Endodermal cell (in vitro differentiated cells): ENCODE data around the gene RNF113B. TPM values are rescaled to one million over a fixed set of nuclear protein-coding genes. Genes with fewer than 3 reads are reported as not detected.

Source experiments
- DNase-seq: peaks from one replicate; pipeline ENCODE4 v3.0.0-alpha.2; 2017
- H3K27ac ChIP-seq: 2 replicates; pipeline ENCODE4 v1.5.1; 2013; ENCODE audit warnings: mild to moderate bottlenecking, low read depth, low read length, moderate library complexity
- H3K27me3 ChIP-seq: 2 replicates; pipeline ENCODE4 v1.6.1; 2013; ENCODE audit warnings: mild to moderate bottlenecking, low read length, moderate library complexity; ENCODE audit not compliant: insufficient read depth, control insufficient read depth, poor library complexity, severe bottlenecking
- H3K36me3 ChIP-seq: 2 replicates; pipeline ENCODE4 v1.7.0; 2013; ENCODE audit warnings: mild to moderate bottlenecking, low read length, moderate library complexity; ENCODE audit not compliant: control insufficient read depth, insufficient read depth
- H3K4me1 ChIP-seq: one replicate; pipeline ENCODE4 v1.7.0; 2013; ENCODE audit warnings: low read length; ENCODE audit not compliant: control insufficient read depth, insufficient read depth
- H3K4me3 ChIP-seq: 2 replicates; pipeline ENCODE4 v1.5.1; 2013; ENCODE audit warnings: mild to moderate bottlenecking, low read length, moderate library complexity
- H3K9ac ChIP-seq: 2 replicates; pipeline ENCODE4 v1.6.1; 2013; ENCODE audit warnings: mild to moderate bottlenecking, low read length, moderate library complexity; ENCODE audit not compliant: poor library complexity, severe bottlenecking; ENCODE audit errors: extremely low read depth
- H3K9me3 ChIP-seq: 2 replicates; pipeline ENCODE4 v1.6.1; 2013; ENCODE audit warnings: mild to moderate bottlenecking, low read length, moderate library complexity; ENCODE audit not compliant: control insufficient read depth
- H3K27ac Mint-ChIP-seq: 2 replicates; pipeline ENCODE4 v1.8.0; 2020; ENCODE audit warnings: mixed read lengths
- H3K27me3 Mint-ChIP-seq: 2 replicates; pipeline ENCODE4 v1.8.0; 2021; ENCODE audit warnings: mild to moderate bottlenecking, mixed read lengths; ENCODE audit not compliant: insufficient read depth
- H3K36me3 Mint-ChIP-seq: 2 replicates; pipeline ENCODE4 v1.8.0; 2020; ENCODE audit warnings: low read depth, mixed read lengths
- H3K4me1 Mint-ChIP-seq: 2 replicates; pipeline ENCODE4 v1.8.0; 2020; ENCODE audit warnings: mixed read lengths
- H3K4me3 Mint-ChIP-seq: 2 replicates; pipeline ENCODE4 v1.8.0; 2020; ENCODE audit warnings: mild to moderate bottlenecking, moderate library complexity, mixed read lengths
- H3K9me3 Mint-ChIP-seq: 2 replicates; pipeline ENCODE4 v1.8.0; 2020; ENCODE audit warnings: mild to moderate bottlenecking, mixed read lengths
- WGBS, 2 experiments: methylation state at CpG; one replicate each; pipeline versions ENCODE4 v1.1.5 to v1.1.7; 2013; ENCODE audit warnings: missing lambda C conversion rate in 2 of 2, mixed read lengths in 1 of 2; ENCODE audit not compliant: insufficient coverage in 1 of 2, insufficient read length in 1 of 2; 5-methylcytosine and 5-hydroxymethylcytosine counted together
- total RNA-seq, 2 donors: library from RNA; stranded (reverse); fragmentation: NEBNext Ultra II Directional in 1 of 2; extraction: Animal tissue kit (Norgen Biotek cat#: 25700) in 1 of 2; gene quantifications; 2 replicates in 1 of 2; 3 replicates in 1 of 2; pipeline ENCODE4 v1.2.1, GENCODE V29; 2021
- TF ChIP-seq, protein P1 (sequence below): fragments of 200-600 bp; sonication (generic); conservative IDR thresholded peaks from 2 replicates; pipeline ENCODE4 v1.5.0; 2021; ENCODE audit warnings: antibody characterized with exemption, mild to moderate bottlenecking

Gene RNF113B
- total RNA-seq, 2 donors from 2014 or later = not detected

DNA sequence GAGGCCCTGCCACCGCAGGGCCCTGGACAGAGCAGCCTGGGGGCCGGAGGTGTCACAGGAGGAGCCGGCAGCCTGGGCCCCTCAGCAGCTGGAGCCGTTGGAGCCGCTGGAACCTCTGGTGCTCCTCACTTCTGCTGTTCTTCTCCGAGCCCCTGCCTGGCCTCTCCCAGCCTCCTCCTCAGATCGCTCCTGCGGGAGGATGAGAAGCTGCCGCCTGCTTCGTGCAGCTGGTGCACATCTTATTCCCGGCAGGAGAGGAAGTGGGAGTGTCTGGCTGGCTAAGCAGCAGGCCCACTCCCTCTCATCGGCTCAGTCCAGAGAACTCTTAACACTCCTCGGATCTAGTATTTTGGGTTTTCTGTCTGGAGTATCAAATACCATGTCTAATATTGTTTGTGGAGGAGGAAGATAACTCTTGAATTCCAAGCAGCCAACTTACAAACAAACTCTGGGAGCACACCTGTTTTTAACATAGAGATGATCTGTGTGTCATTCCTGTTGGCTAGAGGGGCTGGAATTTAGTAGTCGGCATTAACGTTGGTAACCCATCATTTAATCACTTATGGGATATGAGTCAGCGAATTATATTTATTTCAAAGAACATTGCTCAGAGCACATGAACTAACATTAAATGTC lies 37.1 kb upstream of the RNF113B start:
- H3K9me3 ChIP-seq = peaks cover 11% of the 10 kb centered on the region
- no peak overlapping the region for H3K27ac ChIP-seq
- Mint-ChIP-seq H3K4me3 (no peak overlapping the region), H3K9me3 (peaks cover 18% of the 10 kb centered on the region), H3K36me3 (peaks cover 71% of the 10 kb centered on the region), H3K27me3 (no peaks in the 10 kb centered on the region), H3K4me1 (peaks cover 15% of the 10 kb centered on the region), H3K27ac (no peak overlapping the region)
- H3K27me3 ChIP-seq = no peaks in the 10 kb centered on the region
- no peak overlapping the region for H3K4me3 ChIP-seq
- TF ChIP-seq, protein P1, sequence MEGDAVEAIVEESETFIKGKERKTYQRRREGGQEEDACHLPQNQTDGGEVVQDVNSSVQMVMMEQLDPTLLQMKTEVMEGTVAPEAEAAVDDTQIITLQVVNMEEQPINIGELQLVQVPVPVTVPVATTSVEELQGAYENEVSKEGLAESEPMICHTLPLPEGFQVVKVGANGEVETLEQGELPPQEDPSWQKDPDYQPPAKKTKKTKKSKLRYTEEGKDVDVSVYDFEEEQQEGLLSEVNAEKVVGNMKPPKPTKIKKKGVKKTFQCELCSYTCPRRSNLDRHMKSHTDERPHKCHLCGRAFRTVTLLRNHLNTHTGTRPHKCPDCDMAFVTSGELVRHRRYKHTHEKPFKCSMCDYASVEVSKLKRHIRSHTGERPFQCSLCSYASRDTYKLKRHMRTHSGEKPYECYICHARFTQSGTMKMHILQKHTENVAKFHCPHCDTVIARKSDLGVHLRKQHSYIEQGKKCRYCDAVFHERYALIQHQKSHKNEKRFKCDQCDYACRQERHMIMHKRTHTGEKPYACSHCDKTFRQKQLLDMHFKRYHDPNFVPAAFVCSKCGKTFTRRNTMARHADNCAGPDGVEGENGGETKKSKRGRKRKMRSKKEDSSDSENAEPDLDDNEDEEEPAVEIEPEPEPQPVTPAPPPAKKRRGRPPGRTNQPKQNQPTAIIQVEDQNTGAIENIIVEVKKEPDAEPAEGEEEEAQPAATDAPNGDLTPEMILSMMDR = no peak
- no peaks in the 10 kb centered on the region for H3K4me1 ChIP-seq
- no peak for DNase-seq
- H3K36me3 ChIP-seq = peaks cover 86% of the 10 kb centered on the region
- 87 to 92% methylated on average over 10 to 16 of the region's 16 CpGs for WGBS, 2 experiments
- H3K9ac ChIP-seq = no peak overlapping the region

DNA sequence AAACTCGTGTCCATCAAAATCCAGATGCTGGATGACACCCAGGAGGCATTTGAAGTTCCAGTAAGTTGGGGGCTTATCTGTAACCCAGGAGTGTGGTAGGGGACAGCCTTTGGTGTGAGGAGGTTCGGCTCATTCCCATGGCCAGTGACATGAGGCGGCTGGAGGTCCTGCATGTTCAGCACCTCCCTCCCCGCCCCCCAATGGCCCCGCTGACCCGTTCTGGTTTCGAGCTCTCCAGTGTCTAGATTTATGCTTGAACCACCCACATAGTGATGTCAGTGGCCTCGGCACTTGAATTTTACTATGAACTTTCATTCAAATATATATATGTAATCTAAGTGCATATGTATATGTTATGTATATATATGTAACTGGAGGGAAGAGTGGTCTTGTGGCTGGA lies 36.3 kb upstream of the RNF113B start:
- no peak overlapping the region for H3K4me3 Mint-ChIP-seq
- WGBS, 2 experiments = 91 to 95% methylated on average over 7 of the region's 8 CpGs

DNA sequence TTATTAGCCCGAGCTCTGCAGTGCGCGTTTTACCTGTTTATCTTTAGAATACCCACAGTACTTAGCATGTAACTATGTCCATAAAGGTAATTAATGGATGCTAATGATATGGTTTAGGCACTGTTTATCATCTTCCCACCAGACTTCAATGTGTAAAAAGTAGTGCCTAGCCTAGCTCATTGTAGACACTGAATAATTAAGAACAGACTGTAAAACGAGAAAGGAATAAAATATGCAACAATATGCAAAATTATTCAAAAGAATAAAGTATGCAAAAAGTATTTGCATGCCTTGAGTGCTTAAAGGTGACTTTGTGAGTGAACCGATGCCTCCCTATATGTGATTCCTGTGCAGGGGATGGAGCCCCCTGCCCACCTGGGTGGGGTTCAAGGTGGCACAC lies 35.7 kb upstream of the RNF113B start:
- Mint-ChIP-seq H3K4me3 (no peak overlapping the region), H3K4me1 (peaks cover 11% of the 10 kb centered on the region), H3K27ac (no peak overlapping the region), H3K36me3 (peaks cover 74% of the 10 kb centered on the region), H3K27me3 (no peaks in the 10 kb centered on the region), H3K9me3 (peaks cover 25% of the 10 kb centered on the region)
- Histone ChIP-seq H3K9me3 (peaks cover 17% of the 10 kb centered on the region), H3K27ac (no peak overlapping the region), H3K4me3 (no peak overlapping the region), H3K36me3 (peaks cover 81% of the 10 kb centered on the region), H3K4me1 (no peaks in the 10 kb centered on the region), H3K27me3 (no peaks in the 10 kb centered on the region), H3K9ac (no peak overlapping the region)
- WGBS, 2 experiments = 96 to 100% methylated on average over 1 of the region's 5 CpGs
- TF ChIP-seq, protein P1 = no peak
- DNase-seq = no peak

More for the DNA sequence above, 36.3 kb upstream of the RNF113B start:
- Mint-ChIP-seq H3K36me3 (peaks cover 76% of the 10 kb centered on the region), H3K9me3 (peaks cover 25% of the 10 kb centered on the region), H3K27me3 (no peaks in the 10 kb centered on the region), H3K4me1 (peaks cover 15% of the 10 kb centered on the region), H3K27ac (no peak overlapping the region)
- Histone ChIP-seq H3K36me3 (peaks cover 83% of the 10 kb centered on the region), H3K27ac (no peak overlapping the region), H3K27me3 (no peaks in the 10 kb centered on the region), H3K9me3 (peaks cover 16% of the 10 kb centered on the region), H3K4me1 (no peaks in the 10 kb centered on the region), H3K4me3 (no peak overlapping the region), H3K9ac (no peak overlapping the region)
- TF ChIP-seq, protein P1 = no peak
- DNase-seq = no peak
